GM18861 (cell line): Measurements from ENCODE around the gene CFAP58.

Source experiments
- ATAC-seq: cut with Tn5 transposase; IDR thresholded peaks from one replicate; pipeline ENCODE4 v1.9.1; 2021; ENCODE audit not compliant: unreplicated experiment

The CFAP58 gene

DNA sequence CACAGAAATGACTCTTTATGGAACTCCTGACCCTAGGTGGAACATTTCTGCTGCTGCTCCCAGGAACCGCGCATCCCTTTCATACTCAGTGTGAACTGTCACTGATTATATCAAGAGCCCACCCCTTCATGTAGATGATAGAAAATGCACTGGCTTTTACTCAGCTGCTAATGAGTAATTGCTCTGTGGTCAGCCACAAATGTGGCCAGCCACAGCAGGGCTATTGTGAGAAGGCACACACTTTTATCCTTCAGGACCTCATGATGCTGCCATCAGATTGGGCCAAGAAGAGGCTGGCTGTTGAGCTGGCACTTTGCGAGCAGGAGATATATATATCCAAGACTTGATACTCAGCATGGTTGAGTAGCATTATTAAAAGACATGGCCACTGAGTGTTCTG is 124.7 kb downstream of the CFAP58 start:
- ATAC-seq, result no peak

DNA sequence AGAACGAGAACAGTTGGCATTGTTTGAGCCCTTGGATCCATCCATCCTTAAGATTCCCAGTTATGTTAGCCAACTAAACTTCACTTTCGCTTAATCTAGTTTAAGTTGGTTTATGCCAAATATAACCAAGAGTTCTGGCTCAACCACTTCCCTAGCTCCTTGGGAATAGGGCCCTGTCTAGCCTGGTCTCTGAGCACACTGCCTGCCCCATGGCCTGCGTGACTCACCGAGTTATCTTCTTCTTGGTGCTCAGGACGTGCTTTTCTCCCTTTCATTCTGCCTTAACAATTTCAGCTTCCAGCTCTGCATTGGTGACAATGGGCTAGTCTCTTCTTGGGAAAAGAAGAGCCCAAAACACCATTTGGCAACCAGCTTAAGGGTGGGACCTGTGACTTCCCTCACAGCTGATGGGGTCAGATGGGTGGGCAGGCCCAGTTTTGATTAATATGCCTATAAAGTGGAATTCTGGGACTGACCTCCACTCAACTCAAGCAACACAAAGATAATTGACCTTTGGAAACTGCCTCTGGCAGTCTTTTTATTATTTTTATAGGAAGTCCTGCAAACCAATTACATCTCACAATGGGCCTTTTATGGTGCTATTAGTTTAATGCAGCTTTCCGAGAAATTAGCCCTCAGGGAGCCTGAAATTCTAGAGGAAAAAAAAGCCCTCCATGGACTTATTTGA is 126.4 kb downstream of the CFAP58 start:
- ATAC-seq, result no peak

DNA sequence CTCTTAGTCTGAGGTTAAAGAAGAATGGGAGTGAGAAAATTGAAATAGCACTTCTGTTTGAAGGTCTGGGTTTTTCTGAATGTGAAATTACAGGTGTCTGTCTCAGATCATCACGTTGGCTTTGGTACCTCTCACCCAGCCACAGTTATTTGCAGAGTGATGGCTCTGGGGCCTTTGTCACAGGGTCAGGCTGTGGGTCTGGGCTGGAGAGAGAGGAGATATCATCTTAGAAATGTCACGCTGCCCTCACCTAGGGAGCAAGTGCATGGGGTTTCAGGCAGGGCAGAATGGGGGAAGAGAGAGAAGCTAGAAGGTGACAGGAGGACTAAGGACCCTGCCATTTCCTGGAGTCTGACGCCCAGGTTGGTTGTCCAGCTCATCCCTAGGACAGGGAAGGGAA is 127.2 kb downstream of the CFAP58 start:
- no peak for ATAC-seq

DNA sequence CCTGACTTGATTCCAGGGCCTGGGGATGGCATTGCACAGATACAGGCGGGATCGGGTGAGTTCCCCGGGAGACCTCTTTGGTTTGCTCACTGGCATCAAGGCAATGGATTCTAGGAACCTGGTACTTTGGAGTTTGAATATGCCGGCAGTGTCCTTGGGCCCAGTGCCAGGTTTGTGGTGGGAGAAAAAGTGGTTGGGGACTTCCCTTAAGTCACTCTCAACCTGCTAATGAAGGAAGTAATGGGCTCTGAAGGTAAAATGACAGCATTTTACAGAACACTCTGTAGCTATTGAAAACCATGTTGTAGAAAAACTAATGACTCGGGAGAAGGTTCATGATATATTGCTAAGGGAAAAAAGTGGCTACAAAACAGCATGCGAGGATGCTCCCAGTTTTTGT is 129.9 kb downstream of the CFAP58 start:
- ATAC-seq, result no peak

DNA sequence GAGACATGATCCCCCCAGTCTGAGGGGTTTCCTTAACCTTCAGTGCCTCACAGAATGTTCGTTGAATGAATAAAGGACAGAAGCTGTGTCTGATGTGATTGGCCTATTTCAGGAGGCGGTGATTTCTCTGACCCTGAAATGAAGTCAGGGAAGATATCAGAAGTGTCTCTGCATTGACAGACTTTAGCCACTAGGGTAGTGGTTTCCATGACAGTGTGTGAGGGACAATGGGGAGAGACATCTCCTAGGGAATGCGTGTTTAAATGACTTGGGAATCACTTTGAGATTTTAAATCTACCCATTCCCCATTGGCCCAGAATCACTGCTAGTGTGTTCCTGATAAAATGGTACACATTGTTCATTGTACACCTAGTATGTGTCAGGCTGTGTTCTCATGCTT is 132.0 kb downstream of the CFAP58 start:
- ATAC-seq, result no peak

DNA sequence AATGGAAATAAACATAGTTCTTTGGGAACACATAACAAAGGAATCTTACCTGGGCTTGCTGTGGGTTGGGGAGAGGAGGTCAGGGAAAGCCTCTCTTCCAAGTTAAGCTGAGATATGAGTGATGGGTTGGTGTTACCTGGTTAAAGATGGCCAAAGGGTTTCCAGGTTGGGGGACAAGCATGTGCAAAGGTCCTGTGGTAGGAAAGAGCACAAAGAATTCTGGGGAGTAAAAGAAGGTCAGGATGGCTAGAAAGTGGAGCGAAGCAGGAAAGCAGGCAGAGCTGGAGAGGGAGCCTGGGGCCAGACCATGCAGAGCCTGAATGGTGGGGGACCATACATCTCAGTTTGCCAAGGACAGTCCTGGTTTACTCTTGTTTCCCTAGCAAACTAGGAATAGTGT is 133.2 kb downstream of the CFAP58 start:
- ATAC-seq, result no peak

DNA sequence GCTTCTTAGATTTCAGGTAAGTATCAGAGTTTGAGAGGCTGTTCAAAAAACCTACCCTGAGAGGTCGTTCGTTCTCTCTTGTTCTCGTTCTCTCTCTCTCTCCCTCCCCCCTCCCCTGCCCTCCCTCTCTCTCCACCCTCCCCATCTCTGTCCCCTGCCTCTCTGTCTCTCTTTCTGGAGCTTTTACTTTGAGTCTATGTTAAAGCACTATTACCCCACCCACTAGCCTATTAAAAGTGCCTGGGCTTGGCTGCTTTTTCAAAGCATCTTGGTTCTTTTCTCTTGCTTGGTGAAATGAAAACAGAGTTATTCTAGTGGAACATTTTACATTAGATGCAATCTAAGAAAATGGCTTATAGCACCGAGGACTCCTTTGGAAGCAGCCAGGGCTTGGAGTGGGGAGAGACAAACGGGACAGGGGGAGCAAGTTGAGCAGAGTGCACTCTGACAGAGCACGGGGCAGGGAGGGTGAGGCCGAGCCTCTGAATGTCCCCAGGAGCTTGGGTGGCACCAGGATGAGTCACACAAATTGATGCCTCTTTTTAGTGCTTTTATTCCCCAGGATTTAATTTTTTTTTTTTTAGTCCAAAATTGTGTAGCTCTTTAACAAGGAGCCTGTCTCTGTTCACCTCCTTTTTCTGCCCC is 134.3 kb downstream of the CFAP58 start:
- ATAC-seq, result no peak

DNA sequence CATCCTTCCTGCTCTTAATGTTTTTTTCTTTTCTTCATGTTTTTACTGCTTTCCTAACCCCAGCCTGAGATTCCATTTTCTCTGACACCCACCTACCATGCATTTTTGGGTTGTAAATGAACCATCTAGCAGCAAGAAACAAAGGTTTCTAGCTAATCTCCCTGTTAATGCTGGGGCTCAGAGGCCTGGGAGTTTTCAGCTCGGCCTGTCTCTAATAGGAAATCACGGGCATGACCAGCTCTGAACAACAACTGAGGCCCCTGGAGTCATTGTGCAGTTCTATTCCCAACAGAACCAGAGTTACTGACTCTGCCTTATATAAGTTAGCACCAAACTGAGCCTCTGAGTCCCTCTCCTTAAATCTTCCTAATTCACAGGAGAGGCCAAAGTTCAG is 134.8 kb downstream of the CFAP58 start:
- ATAC-seq, result no peak

DNA sequence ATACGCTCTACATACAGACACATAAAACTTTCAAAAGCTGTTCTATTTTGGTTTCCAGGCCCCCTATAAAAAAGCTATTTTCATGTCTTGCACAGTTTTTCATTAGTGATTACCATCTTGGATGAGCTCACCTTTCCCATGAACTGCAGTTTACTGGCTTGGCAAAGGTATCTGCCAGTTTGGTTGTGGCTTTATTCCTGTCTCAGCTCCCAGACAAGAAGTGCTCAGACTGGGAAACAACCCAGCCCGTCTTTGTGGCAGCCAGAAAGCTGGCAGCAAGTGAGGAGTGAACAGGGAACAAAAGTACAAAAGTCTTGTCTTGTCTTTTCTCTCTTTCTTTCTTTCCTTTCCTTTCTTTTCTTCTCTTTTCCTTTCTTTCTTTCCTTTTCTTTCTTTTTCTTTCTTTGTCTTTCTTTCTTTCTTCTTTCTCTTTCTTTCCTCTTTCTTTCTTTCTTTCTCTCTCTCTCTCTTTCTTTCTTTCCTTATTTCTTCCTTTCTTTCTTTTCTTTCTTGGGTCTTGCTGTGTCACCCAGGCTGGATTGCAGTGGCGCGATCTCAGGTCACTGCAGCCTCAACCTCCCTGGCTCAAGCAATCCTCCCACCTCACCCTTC is 138.8 kb downstream of the CFAP58 start:
- ATAC-seq, result no peak

DNA sequence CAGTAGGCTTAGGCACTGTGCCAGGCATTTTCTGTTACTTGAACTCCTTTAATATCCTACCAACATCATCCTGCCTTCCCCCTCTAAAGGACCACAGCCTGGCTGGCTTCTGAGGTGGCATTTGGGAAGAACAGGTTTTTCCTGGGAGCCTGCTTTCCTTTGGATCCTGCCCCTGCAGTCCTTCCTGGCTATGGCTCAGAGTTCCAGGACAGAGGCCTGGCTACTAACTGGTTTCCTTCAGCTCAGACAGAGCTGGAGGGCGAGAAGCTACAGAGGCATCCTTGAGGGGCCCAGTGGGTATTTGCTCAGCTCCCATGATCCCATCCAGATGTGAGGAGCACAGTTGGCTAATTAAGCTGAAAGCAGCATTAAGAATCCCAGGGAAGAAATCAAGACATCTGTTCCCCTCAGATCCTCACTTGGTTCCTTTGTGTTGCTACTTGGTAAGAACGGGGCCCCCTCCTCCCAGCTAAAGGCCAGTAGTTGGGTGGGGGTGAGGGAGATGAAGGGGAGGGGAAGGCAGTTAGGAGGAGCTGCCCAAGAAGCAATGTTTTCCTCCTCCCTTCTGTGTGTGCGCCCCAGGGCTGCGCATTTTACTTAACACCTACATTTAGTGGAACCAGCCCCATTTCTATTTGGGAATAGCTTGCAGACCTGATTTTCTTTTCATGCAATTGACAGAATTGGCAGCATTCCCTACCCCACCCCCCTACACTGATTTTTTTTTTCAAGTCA is 144.9 kb downstream of the CFAP58 start:
- no peak for ATAC-seq

DNA sequence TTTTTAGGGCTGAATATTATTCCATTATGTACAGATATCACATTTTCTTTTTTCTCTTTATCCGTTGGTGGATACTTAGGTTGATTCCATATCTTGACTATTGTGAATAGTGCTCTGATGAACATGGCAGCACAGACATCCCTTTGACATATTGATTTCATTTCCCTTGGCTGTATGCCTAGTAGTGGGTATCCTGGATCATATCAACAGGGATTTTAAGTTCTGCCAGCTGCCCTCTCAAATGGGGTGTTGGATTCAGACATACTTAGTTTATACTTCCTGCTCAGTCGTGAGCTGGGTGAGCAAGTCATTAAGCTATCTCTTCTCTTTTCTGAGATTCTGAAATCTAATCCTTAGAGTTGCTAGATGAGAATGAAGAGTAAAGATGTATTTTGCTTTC is 147.8 kb downstream of the CFAP58 start:
- no peak for ATAC-seq

DNA sequence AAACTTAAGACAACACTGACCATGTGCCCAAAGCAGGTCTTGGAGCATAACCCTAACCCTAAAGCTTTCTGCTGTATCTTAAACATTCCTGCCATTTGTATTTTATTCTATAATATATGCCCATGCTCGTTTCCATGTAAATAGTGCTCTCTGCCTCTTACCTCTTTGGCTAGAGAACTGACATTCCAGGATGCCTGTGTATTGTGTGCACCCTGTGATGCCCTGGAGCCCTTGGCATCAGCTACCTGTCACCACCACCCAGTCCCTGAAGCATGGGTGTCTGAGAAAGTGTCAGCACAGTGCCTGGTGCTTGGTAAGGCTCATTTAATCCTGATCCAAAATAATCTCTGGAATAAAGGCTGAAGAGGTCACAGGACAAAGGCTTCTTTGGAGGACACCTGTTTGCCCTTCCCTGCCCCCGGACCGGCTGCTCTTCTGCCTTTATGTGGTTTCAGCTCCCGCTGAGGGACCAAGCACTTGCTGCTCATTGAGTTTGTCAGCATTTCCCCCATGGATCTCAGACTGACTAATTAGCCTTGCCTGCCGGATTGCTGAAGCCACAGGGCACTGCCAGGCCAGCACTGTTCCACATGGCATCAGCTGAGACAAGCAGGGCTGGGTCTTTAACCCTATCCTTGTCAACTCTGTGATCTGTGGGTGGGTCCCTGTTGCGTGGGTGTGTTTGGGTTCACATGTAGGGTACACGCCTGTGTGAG is 148.4 kb downstream of the CFAP58 start:
- no peak for ATAC-seq

DNA sequence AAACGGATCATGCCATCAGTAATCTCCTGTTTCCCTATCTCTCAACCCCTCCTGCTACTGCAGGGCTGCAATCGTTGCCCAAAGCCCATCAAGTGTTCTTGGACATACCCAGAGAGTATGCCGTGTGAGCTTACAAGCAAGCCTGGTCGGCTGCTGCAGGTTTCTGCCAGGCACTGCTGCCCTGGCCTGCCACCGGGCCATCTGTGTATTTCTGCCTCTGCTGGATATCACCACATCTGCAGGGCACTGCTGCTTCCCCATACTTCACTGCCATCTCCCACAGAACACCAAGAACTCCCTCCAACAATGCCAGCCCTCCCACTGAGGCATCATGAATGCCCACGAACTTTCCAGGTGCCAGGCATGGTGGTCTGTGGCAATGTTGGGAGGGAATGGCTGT is 149.3 kb downstream of the CFAP58 start:
- no peak for ATAC-seq
